ENCODE results near the gene EDN2.

The EDN2 gene

GRCh38 chr1:41511239-41511540, 26.7 kb upstream of the EDN2 start:
- no peaks in the 10 kb centered on the region for H3K27me3 ChIP-seq (ENCODE audit: low read length)
- no peak overlapping the region for H3K27ac ChIP-seq (ENCODE audit: low read depth, low read length)
- no peaks in the 10 kb centered on the region for H4K20me1 ChIP-seq (ENCODE audit: low read depth, low read length)
- TF ChIP-seq EZH2phosphoT487 (conservative IDR thresholded peaks at IDR 0.05; ENCODE audit: low read length) = no peak
- no peak for TF ChIP-seq CTCF (IDR thresholded peaks at IDR 0.05; ENCODE audit: insufficient read depth, low read length, poor library complexity, severe bottlenecking)
- no peaks in the 10 kb centered on the region for H3K79me2 ChIP-seq (ENCODE audit: insufficient read depth, low read length)
- no peak overlapping the region for H3K4me2 ChIP-seq (ENCODE audit: low read depth, low read length, poor library complexity, severe bottlenecking)
- H3K9me2 ChIP-seq (replicated peaks; ENCODE audit: insufficient read depth, low read length) = no peaks in the 10 kb centered on the region
- H3F3A ChIP-seq (ENCODE audit: insufficient read depth) = no peaks in the 10 kb centered on the region
- no peaks in the 10 kb centered on the region for H3K36me3 ChIP-seq (ENCODE audit: low read length)
- no peak overlapping the region for H2AFZ ChIP-seq (ENCODE audit: low read depth, low read length, severe bottlenecking)
- H3K9me3 ChIP-seq (ENCODE audit: insufficient read depth, low read length) = no peaks in the 10 kb centered on the region
- H3K9ac ChIP-seq (ENCODE audit: low read length) = no peak overlapping the region
- H3K4me3 ChIP-seq (ENCODE audit: insufficient read depth, low read length, poor library complexity, severe bottlenecking) = no peak overlapping the region

GRCh38 chr1:41510531-41511238, 26.2 kb upstream of the EDN2 start:
- Histone ChIP-seq H3K27ac (ENCODE audit: low read depth, low read length) (no peak overlapping the region), H2AFZ (ENCODE audit: low read depth, low read length, severe bottlenecking) (no peak overlapping the region), H3K9me3 (ENCODE audit: insufficient read depth, low read length) (no peaks in the 10 kb centered on the region), H3K9me2 (replicated peaks; ENCODE audit: insufficient read depth, low read length) (no peaks in the 10 kb centered on the region), H3K27me3 (ENCODE audit: low read length) (no peaks in the 10 kb centered on the region), H3K9ac (ENCODE audit: low read length) (no peak overlapping the region), H3K4me2 (ENCODE audit: low read depth, low read length, poor library complexity, severe bottlenecking) (no peak overlapping the region), H3K79me2 (ENCODE audit: insufficient read depth, low read length) (no peaks in the 10 kb centered on the region), H3F3A (ENCODE audit: insufficient read depth) (no peaks in the 10 kb centered on the region), H3K36me3 (ENCODE audit: low read length) (no peaks in the 10 kb centered on the region), H3K4me3 (ENCODE audit: insufficient read depth, low read length, poor library complexity, severe bottlenecking) (no peak overlapping the region), H4K20me1 (ENCODE audit: low read depth, low read length) (no peaks in the 10 kb centered on the region)
- TF ChIP-seq EZH2phosphoT487 (conservative IDR thresholded peaks at IDR 0.05; ENCODE audit: low read length) (no peak), CTCF (IDR thresholded peaks at IDR 0.05; ENCODE audit: insufficient read depth, low read length, poor library complexity, severe bottlenecking) (no peak)

GRCh38 chr1:41509270-41509671, 24.8 kb upstream of the EDN2 start:
- H3K9ac ChIP-seq (ENCODE audit: low read length) = no peak overlapping the region
- no peaks in the 10 kb centered on the region for H4K20me1 ChIP-seq (ENCODE audit: low read depth, low read length)
- no peak for TF ChIP-seq CTCF (IDR thresholded peaks at IDR 0.05; ENCODE audit: insufficient read depth, low read length, poor library complexity, severe bottlenecking)
- TF ChIP-seq EZH2phosphoT487 (conservative IDR thresholded peaks at IDR 0.05; ENCODE audit: low read length) = no peak
- no peaks in the 10 kb centered on the region for H3K36me3 ChIP-seq (ENCODE audit: low read length)
- no peak overlapping the region for H3K4me2 ChIP-seq (ENCODE audit: low read depth, low read length, poor library complexity, severe bottlenecking)
- no peaks in the 10 kb centered on the region for H3F3A ChIP-seq (ENCODE audit: insufficient read depth)
- H3K9me3 ChIP-seq (ENCODE audit: insufficient read depth, low read length) = no peaks in the 10 kb centered on the region
- H3K27ac ChIP-seq (ENCODE audit: low read depth, low read length) = no peak overlapping the region
- H2AFZ ChIP-seq (ENCODE audit: low read depth, low read length, severe bottlenecking) = no peak overlapping the region
- H3K79me2 ChIP-seq (ENCODE audit: insufficient read depth, low read length) = no peaks in the 10 kb centered on the region
- no peaks in the 10 kb centered on the region for H3K27me3 ChIP-seq (ENCODE audit: low read length)
- H3K9me2 ChIP-seq (replicated peaks; ENCODE audit: insufficient read depth, low read length) = no peaks in the 10 kb centered on the region
- H3K4me3 ChIP-seq (ENCODE audit: insufficient read depth, low read length, poor library complexity, severe bottlenecking) = no peak overlapping the region
